RWPE2 (cell line): ENCODE data around the gene CDCA3.
A peak's percentile ranks its signal among the peaks of the same experiment; 100 is the strongest.
"Not testable (repeated sequence)": the region's sequence is repeated elsewhere in the genome, so short reads cannot be mapped to it uniquely, and the experiment has no call there.

Experiments
- ATAC-seq: fragments of 200-7000 bp; cut with Tn5 transposase; 3 replicates; pipeline ENCODE4 v1.9.1; 2021; ENCODE audit warnings: low read depth
- DNase-seq: peaks from one replicate; pipeline ENCODE4 v3.0.0-alpha.2; 2020; ENCODE audit warnings: low spot score
- H3K27ac ChIP-seq: fragments of 450-650 bp; 2 replicates; pipeline ENCODE4 v1.5.1; 2017; ENCODE audit warnings: mild to moderate bottlenecking; ENCODE audit not compliant: poor library complexity, severe bottlenecking
- H3K27me3 ChIP-seq: fragments of 250-450 bp; sonication (Bioruptor Pico); 2 replicates; pipeline ENCODE4 v1.5.1; 2021; ENCODE audit warnings: mild to moderate bottlenecking, moderate library complexity; ENCODE audit not compliant: insufficient read depth, poor library complexity, severe bottlenecking
- H3K36me3 ChIP-seq: fragments of 250-450 bp; sonication (Bioruptor Pico); 2 replicates; pipeline ENCODE4 v1.5.1; 2020; ENCODE audit warnings: low read depth, mild to moderate bottlenecking, moderate library complexity
- H3K4me1 ChIP-seq: fragments of 250-450 bp; sonication (Bioruptor Pico); 2 replicates; pipeline ENCODE4 v1.5.1; 2021; ENCODE audit warnings: mild to moderate bottlenecking, moderate library complexity; ENCODE audit not compliant: insufficient read depth, poor library complexity, severe bottlenecking
- H3K4me3 ChIP-seq: fragments of 250-450 bp; sonication (Bioruptor Pico); 2 replicates; pipeline ENCODE4 v1.5.1; 2021; ENCODE audit warnings: mild to moderate bottlenecking, moderate library complexity; ENCODE audit not compliant: severe bottlenecking
- H3K9me3 ChIP-seq: fragments of 250-450 bp; sonication (Bioruptor Pico); 2 replicates; pipeline ENCODE4 v1.5.1; 2021; ENCODE audit warnings: mild to moderate bottlenecking, moderate library complexity; ENCODE audit not compliant: severe bottlenecking
- TF ChIP-seq, protein P1 (sequence below): fragments of 450-650 bp; IDR thresholded peaks from one replicate; pipeline ENCODE4 v1.5.1; 2017; ENCODE audit warnings: mild to moderate bottlenecking, moderate library complexity; ENCODE audit not compliant: poor library complexity, severe bottlenecking

CDCA3 gene

GRCh38 chr12:6873094-6874014 is 22.3 kb upstream of the CDCA3 start, which contains the start of gene SPSB2:
TSS of gene SPSB2 (minus strand) at chr12:6873303. CDS start at chr12:6872901, 402 bp downstream.
- ATAC-seq (peak; percentile 72), DNase-seq (peak; percentile 95)

DNA sequence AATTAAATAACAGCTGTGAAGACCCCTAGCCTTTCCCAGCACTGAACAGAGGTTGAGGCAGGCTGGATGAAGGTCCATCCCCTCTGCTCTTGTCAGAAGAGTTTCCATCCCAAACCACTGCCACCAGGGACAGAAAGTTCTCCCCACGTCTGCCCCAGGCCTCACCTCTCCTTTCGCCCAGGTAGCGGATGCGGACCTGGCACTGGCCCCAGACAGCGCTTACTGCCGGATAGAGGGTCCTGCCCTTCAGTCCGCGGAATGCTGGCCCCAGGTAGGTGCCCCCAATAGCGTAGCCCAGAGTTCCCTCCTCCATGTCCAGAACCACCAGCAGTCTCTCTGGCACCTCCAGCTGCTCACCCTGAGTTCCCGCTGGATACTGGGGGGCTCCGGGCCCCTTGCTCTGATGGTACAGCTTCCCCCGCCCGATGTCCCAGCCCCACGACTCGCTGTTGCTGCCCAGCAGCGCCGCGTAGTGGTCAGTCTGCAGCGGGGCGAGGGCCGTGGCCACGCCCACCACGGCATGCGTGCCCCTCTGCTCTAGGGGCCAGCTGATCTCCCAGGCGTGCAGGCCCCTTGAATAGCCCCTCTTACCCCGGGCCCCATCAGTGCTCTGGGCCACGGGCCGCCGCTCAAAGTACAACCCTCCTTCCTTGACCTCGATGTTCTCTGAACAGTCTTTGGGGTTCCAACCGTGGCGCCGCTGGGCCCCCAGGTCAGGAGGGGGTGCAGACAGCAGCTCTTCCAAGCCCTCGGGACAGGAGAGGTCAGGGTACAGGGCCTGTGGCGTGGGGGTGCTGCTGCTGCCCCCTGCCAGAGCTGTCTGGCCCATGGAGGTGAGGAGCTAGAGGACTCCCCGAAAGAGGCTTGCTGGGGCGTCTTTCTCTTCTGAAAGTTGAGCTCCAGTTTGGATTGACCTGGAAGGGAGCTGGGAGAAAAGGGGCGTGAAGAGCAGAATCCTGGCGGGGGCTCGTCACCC is 21.3 kb upstream of the CDCA3 start:
- peak overlapping the region; percentile 49 for H3K4me3 ChIP-seq
- ATAC-seq, result peak; percentile 25

More at GRCh38 chr12:6873094-6874014, 22.3 kb upstream of the CDCA3 start, which contains the start of gene SPSB2:
- Histone ChIP-seq H3K27ac (peak within 1 kb of the TSS; percentile 88), H3K4me3 (peak within 1 kb of the TSS; percentile 49), H3K36me3 (peaks cover 28% of the 10 kb centered on the region), H3K4me1 (peaks cover 6% of the 10 kb centered on the region), H3K9me3 (no peaks in the 10 kb centered on the region), H3K27me3 (no peaks in the 10 kb centered on the region)
- TF ChIP-seq, protein P1, sequence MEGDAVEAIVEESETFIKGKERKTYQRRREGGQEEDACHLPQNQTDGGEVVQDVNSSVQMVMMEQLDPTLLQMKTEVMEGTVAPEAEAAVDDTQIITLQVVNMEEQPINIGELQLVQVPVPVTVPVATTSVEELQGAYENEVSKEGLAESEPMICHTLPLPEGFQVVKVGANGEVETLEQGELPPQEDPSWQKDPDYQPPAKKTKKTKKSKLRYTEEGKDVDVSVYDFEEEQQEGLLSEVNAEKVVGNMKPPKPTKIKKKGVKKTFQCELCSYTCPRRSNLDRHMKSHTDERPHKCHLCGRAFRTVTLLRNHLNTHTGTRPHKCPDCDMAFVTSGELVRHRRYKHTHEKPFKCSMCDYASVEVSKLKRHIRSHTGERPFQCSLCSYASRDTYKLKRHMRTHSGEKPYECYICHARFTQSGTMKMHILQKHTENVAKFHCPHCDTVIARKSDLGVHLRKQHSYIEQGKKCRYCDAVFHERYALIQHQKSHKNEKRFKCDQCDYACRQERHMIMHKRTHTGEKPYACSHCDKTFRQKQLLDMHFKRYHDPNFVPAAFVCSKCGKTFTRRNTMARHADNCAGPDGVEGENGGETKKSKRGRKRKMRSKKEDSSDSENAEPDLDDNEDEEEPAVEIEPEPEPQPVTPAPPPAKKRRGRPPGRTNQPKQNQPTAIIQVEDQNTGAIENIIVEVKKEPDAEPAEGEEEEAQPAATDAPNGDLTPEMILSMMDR, result no peak

DNA sequence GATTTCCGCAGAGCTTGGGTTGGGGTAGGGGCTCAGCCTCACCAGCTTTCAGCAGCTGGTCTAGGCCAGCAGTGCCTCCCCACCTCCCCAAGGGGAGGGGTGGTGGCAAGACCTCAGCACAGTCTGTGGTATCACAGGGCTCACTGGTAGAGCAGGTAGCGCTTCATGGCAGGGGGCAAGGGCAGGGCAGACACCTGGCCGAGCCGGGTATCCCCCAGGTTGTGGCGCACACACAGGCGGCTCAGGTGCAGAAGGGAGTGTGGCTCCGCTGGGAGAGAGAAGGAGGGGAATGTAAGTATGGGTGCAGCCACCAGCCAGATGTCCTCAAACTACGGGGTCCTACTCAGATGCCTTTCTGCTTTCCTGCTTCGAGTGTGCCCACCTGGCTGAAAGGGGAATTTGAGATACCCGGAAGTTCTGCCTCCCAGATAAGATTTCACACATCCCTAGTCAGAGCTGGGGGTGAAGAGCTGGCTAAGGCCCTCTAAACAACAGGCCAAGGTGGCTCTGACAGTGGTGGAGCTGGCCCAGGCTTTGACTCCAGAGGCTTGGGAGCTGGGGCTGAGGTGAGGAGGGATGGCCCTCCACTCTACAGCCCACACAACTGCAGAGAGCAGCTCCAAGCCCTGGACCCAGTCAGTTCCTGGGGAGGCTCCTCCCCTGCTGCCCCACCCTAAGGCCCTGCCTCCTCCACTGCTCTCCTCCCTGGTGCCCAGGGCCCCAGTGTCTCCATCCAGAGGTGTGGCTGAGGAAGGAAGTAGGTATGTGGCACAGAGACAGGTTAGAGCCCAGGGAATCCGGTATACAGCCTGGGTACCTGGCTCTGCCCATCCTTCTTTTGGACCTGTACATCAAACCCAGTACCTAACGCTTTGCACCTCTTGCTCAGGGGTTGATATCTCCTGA is 20.2 kb upstream of the CDCA3 start:
- H3K36me3 ChIP-seq, result peaks cover 31% of the 10 kb centered on the region
- ATAC-seq (peak; percentile 63), DNase-seq (peak; percentile 81)
- H3K27ac ChIP-seq, result peak overlapping the region; percentile 88
- no peaks in the 10 kb centered on the region for H3K9me3 ChIP-seq
- TF ChIP-seq, protein P1, result no peak
- H3K4me1 ChIP-seq, result peaks cover 6% of the 10 kb centered on the region
- no peaks in the 10 kb centered on the region for H3K27me3 ChIP-seq
- peak overlapping the region; percentile 49 for H3K4me3 ChIP-seq

More for the DNA sequence above, 21.3 kb upstream of the CDCA3 start:
- TF ChIP-seq, protein P1, result peak; percentile 98
- Histone ChIP-seq H3K9me3 (no peaks in the 10 kb centered on the region), H3K36me3 (peaks cover 31% of the 10 kb centered on the region), H3K27me3 (no peaks in the 10 kb centered on the region), H3K27ac (peak overlapping the region; percentile 88), H3K4me1 (peaks cover 6% of the 10 kb centered on the region)
- DNase-seq, result peak; percentile 80

DNA sequence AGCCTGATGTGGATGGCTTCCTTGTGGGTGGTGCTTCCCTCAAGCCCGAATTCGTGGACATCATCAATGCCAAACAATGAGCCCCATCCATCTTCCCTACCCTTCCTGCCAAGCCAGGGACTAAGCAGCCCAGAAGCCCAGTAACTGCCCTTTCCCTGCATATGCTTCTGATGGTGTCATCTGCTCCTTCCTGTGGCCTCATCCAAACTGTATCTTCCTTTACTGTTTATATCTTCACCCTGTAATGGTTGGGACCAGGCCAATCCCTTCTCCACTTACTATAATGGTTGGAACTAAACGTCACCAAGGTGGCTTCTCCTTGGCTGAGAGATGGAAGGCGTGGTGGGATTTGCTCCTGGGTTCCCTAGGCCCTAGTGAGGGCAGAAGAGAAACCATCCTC is 19.2 kb upstream of the CDCA3 start:
- not testable (repeated sequence) for H3K4me3 ChIP-seq
- peak overlapping the region; percentile 88 for H3K27ac ChIP-seq

More for the DNA sequence above, 19.2 kb upstream of the CDCA3 start:
- H3K27me3 ChIP-seq, H3K4me1 ChIP-seq, ATAC-seq, DNase-seq, H3K9me3 ChIP-seq: not testable (repeated sequence)
- H3K36me3 ChIP-seq, result peaks cover 37% of the 10 kb centered on the region
